HepG2 (cell line): Measurements from ENCODE around the gene YTHDF1. TPM values are rescaled to one million over a fixed set of nuclear protein-coding genes. Genes with fewer than 3 reads are reported as not detected.

Source experiments
- RBM22 ChIP-seq: fragments of 200-400 bp; formaldehyde crosslinking; optimal IDR thresholded peaks from 2 replicates; pipeline ENCODE3; 2017; ENCODE audit warnings: mild to moderate bottlenecking, low read length, moderate library complexity
- polyA plus RNA-seq, 8 experiments: library from polyadenylated mRNA; depleted of rRNA in 3 of 8; stranded (reverse) in 7 of 8; unstranded in 1 of 8; fragments of >200 nt; fragmentation: Illumina TruSeq in 4 of 8; extraction: Trizol in 4 of 8; gene quantifications; 2 replicates each; pipeline versions ENCODE4 v1.2.1 to v1.2.3, GENCODE V29; 2011 to 2016; ENCODE audit warnings: low read depth in 4 of 8, missing spikeins in 1 of 8, mixed read lengths in 1 of 8; ENCODE audit not compliant: insufficient read depth in 1 of 8
- total RNA-seq, 5 experiments: library from RNA; depleted of rRNA; stranded (reverse); fragments of >200 nt; fragmentation: Illumina TruSeq; extraction: Trizol; gene quantifications; 2 replicates each; pipeline ENCODE4 v1.2.3, GENCODE V29; 2016; ENCODE audit warnings: low read depth in 1 of 5
- TF ChIP-seq, protein P1 (sequence below): sonication (generic); formaldehyde crosslinking; IDR thresholded peaks from 2 replicates; pipeline ENCODE4 v1.4.0; 2020; ENCODE audit warnings: missing genetic modification reagents, borderline replicate concordance
- TF ChIP-seq, protein P2 (sequence below): sonication (generic); formaldehyde crosslinking; conservative IDR thresholded peaks from 2 replicates; pipeline ENCODE4 v1.4.0; 2020; ENCODE audit warnings: mild to moderate bottlenecking, missing genetic modification reagents, moderate library complexity
- TF ChIP-seq, protein P3 (sequence below): sonication (generic); formaldehyde crosslinking; IDR thresholded peaks from 2 replicates; pipeline ENCODE4 v1.4.0; 2020; ENCODE audit warnings: missing genetic modification reagents, borderline replicate concordance

The YTHDF1 gene
- total and polyA plus RNA-seq, 2 of the 13 experiments (the other 11 are each of a cell fraction or from before 2014, with no cell fraction given) = 34.5 to 37.7 TPM

DNA sequence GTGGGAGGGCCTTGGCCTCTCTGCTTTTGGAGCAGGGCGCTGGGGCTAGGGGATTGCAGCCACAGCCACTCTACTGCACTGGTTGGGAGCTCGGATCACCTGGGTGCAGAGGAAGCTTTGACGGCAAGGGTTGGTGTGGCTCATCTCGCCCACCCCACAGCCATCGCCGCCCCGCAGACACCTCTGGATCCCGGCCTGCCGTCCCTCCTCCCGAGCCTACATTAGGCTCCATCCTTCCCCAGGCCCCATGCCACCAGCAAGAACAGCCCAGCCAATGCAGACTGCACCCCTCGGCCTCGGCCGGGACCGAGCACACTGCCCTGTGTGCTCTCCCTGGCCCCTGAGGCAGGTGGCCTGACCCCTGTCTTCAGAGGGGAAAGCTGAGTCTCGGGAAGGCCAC is 44.6 kb upstream of the YTHDF1 start (continued):
- TF ChIP-seq, protein P1, sequence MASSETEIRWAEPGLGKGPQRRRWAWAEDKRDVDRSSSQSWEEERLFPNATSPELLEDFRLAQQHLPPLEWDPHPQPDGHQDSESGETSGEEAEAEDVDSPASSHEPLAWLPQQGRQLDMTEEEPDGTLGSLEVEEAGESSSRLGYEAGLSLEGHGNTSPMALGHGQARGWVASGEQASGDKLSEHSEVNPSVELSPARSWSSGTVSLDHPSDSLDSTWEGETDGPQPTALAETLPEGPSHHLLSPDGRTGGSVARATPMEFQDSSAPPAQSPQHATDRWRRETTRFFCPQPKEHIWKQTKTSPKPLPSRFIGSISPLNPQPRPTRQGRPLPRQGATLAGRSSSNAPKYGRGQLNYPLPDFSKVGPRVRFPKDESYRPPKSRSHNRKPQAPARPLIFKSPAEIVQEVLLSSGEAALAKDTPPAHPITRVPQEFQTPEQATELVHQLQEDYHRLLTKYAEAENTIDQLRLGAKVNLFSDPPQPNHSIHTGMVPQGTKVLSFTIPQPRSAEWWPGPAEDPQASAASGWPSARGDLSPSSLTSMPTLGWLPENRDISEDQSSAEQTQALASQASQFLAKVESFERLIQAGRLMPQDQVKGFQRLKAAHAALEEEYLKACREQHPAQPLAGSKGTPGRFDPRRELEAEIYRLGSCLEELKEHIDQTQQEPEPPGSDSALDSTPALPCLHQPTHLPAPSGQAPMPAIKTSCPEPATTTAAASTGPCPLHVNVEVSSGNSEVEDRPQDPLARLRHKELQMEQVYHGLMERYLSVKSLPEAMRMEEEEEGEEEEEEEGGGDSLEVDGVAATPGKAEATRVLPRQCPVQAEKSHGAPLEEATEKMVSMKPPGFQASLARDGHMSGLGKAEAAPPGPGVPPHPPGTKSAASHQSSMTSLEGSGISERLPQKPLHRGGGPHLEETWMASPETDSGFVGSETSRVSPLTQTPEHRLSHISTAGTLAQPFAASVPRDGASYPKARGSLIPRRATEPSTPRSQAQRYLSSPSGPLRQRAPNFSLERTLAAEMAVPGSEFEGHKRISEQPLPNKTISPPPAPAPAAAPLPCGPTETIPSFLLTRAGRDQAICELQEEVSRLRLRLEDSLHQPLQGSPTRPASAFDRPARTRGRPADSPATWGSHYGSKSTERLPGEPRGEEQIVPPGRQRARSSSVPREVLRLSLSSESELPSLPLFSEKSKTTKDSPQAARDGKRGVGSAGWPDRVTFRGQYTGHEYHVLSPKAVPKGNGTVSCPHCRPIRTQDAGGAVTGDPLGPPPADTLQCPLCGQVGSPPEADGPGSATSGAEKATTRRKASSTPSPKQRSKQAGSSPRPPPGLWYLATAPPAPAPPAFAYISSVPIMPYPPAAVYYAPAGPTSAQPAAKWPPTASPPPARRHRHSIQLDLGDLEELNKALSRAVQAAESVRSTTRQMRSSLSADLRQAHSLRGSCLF (CRISPR knock-in tag) = no peak
- TF ChIP-seq, protein P2, sequence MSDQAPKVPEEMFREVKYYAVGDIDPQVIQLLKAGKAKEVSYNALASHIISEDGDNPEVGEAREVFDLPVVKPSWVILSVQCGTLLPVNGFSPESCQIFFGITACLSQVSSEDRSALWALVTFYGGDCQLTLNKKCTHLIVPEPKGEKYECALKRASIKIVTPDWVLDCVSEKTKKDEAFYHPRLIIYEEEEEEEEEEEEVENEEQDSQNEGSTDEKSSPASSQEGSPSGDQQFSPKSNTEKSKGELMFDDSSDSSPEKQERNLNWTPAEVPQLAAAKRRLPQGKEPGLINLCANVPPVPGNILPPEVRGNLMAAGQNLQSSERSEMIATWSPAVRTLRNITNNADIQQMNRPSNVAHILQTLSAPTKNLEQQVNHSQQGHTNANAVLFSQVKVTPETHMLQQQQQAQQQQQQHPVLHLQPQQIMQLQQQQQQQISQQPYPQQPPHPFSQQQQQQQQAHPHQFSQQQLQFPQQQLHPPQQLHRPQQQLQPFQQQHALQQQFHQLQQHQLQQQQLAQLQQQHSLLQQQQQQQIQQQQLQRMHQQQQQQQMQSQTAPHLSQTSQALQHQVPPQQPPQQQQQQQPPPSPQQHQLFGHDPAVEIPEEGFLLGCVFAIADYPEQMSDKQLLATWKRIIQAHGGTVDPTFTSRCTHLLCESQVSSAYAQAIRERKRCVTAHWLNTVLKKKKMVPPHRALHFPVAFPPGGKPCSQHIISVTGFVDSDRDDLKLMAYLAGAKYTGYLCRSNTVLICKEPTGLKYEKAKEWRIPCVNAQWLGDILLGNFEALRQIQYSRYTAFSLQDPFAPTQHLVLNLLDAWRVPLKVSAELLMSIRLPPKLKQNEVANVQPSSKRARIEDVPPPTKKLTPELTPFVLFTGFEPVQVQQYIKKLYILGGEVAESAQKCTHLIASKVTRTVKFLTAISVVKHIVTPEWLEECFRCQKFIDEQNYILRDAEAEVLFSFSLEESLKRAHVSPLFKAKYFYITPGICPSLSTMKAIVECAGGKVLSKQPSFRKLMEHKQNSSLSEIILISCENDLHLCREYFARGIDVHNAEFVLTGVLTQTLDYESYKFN (CRISPR knock-in tag) = no peak
- TF ChIP-seq, protein P3, sequence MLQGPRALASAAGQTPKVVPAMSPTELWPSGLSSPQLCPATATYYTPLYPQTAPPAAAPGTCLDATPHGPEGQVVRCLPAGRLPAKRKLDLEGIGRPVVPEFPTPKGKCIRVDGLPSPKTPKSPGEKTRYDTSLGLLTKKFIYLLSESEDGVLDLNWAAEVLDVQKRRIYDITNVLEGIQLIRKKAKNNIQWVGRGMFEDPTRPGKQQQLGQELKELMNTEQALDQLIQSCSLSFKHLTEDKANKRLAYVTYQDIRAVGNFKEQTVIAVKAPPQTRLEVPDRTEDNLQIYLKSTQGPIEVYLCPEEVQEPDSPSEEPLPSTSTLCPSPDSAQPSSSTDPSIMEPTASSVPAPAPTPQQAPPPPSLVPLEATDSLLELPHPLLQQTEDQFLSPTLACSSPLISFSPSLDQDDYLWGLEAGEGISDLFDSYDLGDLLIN (CRISPR knock-in tag) = 0 out of 2 replicates have a peak, but pooled peaks have one; percentile 27
- no peak for TF ChIP-seq RBM22
